CD4-positive, alpha-beta T cell treated with Interleukin-17A for 1 hour (primary cell): Measurements from ENCODE around the gene APOB.

ENCODE experiments used
- DNase-seq: peaks from one replicate; pipeline ENCODE4 v3.0.0-alpha.2; 2020

The APOB gene

DNA sequence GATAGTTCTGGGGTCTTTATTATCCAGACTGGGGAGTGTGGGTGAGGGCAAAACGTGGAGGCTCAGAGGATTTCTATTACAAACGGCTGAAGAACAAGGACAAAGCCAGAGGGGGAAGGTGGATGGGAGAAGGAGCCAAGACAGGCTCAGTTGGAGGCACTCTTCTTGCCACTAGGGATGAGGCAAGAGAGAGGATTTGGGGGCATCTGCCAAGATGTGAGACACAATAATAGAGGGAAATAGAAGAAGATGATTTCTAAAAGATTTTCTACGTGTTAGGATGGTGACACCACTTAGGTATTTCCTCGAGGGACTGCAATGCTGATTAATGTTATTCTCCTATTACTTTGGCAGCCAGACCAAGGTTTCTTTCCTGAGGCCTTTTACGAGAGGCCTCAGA is 71.8 kb downstream of the APOB start:
- no peak for DNase-seq

GRCh38 chr2:20970068-20970467 is 73.8 kb downstream of the APOB start:
- DNase-seq: no peak

DNA sequence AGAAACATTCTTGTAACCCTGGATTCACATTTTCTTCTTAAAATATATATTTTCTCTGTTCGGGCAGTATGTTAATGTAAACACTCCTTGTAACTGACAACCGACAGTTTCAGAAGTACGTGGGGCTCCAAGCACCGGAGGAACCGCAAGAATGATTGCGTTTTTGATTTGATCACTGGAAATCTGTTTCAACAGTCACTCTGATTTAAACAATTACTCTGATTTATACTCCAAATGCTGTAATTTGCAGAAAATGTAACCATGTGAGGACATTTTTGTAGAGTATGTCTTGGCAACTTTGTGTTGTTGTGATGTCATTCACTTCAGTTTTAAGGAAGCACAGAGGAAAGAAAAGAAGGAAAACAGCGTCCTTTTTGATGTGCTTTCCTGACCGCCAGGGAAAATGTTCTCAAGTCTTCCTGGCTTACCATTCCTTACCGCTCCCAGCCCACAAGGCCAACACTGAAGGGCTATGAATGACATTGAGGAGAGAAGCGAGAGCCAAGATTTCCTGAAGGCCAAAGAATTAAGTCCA is 77.7 kb downstream of the APOB start:
- DNase-seq: no peak

DNA sequence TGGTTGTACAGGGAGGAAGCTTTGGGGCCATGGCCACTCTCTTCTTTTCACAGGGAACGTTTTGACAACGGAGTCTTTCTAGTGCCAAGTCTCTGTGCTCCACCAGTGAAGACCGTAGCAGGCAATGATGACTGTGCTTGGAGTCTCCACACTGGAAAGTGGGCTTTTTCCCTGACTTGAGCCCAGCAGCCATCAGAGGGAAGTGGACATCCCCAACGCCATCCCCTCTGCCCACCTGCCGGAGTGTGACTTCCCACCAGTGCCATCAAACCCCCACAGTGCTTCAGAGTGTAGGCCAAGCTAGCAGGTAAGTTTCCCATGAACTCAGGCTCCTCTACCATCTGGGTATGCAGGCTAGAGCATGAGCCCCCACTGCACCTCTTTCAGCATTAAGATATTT is 78.7 kb downstream of the APOB start:
- DNase-seq: no peak

GRCh38 chr2:20963867-20964266 is 80.0 kb downstream of the APOB start:
- no peak for DNase-seq

GRCh38 chr2:20962939-20963557 is 80.8 kb downstream of the APOB start:
- DNase-seq: peak; percentile 65

- no peak for DNase-seq
These were observed 82.0 kb downstream of the APOB start for GRCh38 chr2:20961858-20962257.

GRCh38 chr2:20960003-20960402 is 83.9 kb downstream of the APOB start:
- DNase-seq: no peak

DNA sequence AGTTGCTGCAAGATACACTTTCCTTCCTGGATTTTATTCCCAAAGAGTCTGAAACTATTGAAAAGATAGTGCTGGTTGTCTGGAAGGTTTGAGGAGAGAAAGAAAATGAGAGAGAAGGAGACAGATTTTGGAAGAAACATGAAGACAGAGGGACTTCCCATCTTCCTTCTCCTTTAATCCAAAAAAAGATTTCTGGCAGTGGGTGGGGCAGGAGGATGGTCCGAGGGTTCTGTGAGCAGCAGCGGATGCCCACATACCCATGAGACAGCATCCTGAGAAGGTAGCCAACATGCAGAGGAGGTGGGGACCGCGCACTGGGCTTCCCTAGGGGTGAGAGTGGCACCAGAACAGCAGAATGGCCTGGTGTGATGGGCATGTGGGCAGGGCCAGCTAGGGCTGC is 84.6 kb downstream of the APOB start:
- DNase-seq: no peak

DNA sequence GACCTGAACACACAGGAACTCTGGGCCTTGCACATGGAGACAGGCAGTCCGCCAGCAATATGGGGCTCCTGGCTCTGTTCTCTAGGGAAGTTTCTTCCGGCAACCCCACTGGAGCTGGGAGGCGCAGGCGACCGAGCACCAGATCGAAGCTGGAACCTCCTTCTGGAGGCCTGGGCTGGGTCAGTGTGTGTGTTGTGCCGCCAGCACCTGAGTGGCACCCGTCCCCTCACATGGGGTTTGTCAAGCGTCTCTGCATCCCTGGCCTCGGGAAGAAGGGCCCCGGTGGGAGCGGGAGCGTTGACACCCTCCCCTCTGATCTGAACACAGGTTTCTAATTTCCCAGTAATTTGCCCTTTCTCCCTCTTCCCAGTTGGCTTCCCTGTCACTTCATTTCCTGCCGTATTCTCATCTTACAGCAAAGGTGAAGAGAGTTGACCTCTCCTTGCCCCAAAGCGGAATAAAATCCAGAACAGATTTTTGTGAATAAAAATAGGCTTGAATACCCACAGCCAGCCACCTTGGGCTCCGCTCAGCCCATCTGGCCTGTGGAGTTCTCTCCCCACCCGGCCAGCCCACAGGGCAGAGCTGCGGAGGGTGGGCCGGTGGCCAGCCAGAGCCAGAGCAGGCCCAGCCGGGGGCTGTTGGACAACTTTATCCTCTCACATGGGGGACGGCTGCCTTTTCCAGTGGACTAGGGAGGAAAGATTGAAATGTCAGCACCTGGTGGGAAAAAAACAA is 85.9 kb downstream of the APOB start:
- no peak for DNase-seq

DNA sequence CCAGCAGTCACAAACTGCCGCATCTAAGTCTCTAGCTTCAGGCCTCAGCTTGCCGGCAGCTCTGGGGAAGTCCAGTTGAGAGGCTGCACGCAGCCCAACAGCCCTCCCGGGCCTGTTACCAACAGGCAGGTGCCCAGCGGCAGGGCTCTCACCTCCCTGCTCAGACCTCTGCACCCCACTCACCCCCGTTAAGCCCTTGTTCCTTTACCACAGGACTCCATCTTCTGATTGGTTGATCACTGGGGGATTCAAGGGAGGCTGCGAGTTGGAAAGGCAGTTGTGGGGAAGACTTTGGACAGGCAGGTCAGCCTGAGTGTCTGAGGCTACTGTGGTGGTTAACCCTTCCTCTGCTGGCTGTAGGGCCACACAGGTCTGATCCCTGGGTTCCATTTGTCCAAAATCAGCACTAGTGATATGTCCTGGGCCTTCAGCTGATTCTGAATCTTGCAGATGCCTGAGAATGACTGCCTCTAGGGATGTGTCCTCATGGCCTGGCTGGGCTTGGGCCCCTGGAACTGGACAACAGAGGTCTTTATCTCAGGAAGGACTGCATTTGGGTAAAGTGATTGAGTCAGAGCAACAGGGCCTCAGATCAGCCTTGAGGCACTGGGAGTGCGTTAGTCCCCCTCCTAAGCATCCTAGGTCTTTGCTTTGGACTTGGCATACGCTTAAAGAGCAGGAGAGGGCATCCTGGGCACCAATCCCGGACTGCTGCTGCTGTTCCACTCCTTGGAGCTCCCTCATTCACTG is 88.4 kb downstream of the APOB start:
- no peak for DNase-seq

DNA sequence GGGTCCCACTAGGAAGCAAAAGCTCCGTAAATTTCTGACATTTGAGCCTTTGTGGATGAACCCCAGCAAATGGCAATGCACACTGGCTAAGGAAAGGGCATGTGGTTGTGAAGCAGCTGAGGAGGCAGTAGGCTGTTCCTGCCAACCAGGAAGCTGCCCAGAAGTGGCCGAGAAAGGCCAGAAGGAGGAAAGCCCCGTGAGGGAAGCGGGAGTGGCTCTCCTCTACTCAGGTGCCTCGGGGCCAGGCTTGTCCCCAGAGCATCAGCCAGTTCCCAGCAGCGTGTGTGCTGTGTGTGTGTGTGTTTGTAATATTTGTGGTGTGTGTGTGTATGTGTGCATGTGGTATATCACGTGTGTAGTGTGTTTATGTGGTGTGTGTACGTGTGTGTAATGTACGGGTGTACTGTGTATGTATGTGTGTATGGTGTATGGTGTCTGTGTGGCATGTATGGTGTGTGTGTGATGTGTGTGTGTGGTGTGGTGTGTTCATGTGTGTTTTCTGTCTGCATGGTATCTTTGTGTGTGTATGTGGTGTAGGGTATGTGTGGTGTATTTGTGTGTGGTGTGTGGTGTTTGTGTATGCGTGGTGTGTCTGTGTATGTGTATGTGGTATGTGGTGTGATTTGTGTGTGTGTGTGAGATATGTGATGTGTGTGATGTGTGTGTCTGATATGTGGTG is 90.6 kb downstream of the APOB start:
- no peak for DNase-seq
